H1 (cell line): ENCODE results near the gene ANKRD24.
"Not testable (repeated sequence)": the region's sequence is repeated elsewhere in the genome, so short reads cannot be mapped to it uniquely, and the experiment has no call there.

ENCODE experiments used
- CEBPB ChIP-seq: IDR thresholded peaks from 2 replicates; pipeline ENCODE4 v1.6.1; 2012; ENCODE audit warnings: low read depth, low read length
- CTCF ChIP-seq, 3 experiments: IDR thresholded peaks; 1 replicate in 2 of 3; 2 replicates in 1 of 3; pipeline versions ENCODE4 v1.5.1 to v1.6.1; 2011; ENCODE audit warnings: low read length in 3 of 3, mild to moderate bottlenecking in 3 of 3, inconsistent platforms in 2 of 3, low read depth in 1 of 3, moderate library complexity in 1 of 3; ENCODE audit not compliant: insufficient read depth in 1 of 3; ENCODE audit errors: control extremely low read depth in 1 of 3
- HDAC2 ChIP-seq, 2 experiments: fragments of 300-600 bp in 1 of 2; sonication (generic) in 1 of 2; IDR thresholded peaks; 2 replicates each; pipeline ENCODE4 v1.6.1; 2011 to 2012; ENCODE audit warnings: low read depth in 2 of 2, low read length in 2 of 2, mild to moderate bottlenecking in 2 of 2, moderate library complexity in 2 of 2, borderline replicate concordance in 1 of 2, inconsistent platforms in 1 of 2
- JUN ChIP-seq: IDR thresholded peaks from 2 replicates; pipeline ENCODE4 v1.6.1; 2011; ENCODE audit warnings: low read depth, mild to moderate bottlenecking, improper control_type of control experiment, low read length
- POLR2A ChIP-seq, 2 experiments: IDR thresholded peaks; 1 replicate in 1 of 2; 2 replicates in 1 of 2; pipeline ENCODE4 v1.6.1; 2011; ENCODE audit warnings: low read depth in 2 of 2, low read length in 2 of 2, mild to moderate bottlenecking in 2 of 2; ENCODE audit errors: control extremely low read depth in 1 of 2
- RFX5 ChIP-seq: IDR thresholded peaks from 2 replicates; pipeline ENCODE4 v1.6.1; 2011; ENCODE audit warnings: low read depth, low read length, improper control_type of control experiment, borderline replicate concordance
- RNF2 ChIP-seq: fragments of 200-900, 300-1000 bp; sonication (generic); IDR thresholded peaks from 2 replicates; pipeline ENCODE4 v1.7.1; 2016; ENCODE audit warnings: borderline replicate concordance, low read depth, mild to moderate bottlenecking, antibody characterized with exemption, low read length; ENCODE audit not compliant: poor library complexity, severe bottlenecking; ENCODE audit errors: missing control alignments
- SIN3A ChIP-seq, 2 experiments: IDR thresholded peaks in 1 of 2; conservative IDR thresholded peaks in 1 of 2; 2 replicates each; pipeline ENCODE4 v1.6.1; 2011 to 2012; ENCODE audit warnings: low read length in 2 of 2, improper control_type of control experiment in 1 of 2, low read depth in 1 of 2, mild to moderate bottlenecking in 1 of 2

GRCh38 chr19:4135386-4135785, 47.1 kb upstream of the ANKRD24 start:
- not testable (repeated sequence) for TF ChIP-seq POLR2A (IDR thresholded peaks at IDR 0.05; ENCODE audit: control extremely low read depth in 1 of 2, low read depth in 2 of 2, low read length in 2 of 2); HDAC2 (IDR thresholded peaks at IDR 0.05; ENCODE audit: borderline replicate concordance in 1 of 2, low read depth in 2 of 2, low read length in 2 of 2); SIN3A (conservative IDR thresholded peaks at IDR 0.05 in 1 of 2, IDR thresholded peaks at IDR 0.05 in 1 of 2; ENCODE audit: low read depth in 1 of 2, low read length in 2 of 2); RFX5; CTCF (IDR thresholded peaks at IDR 0.05; ENCODE audit: control extremely low read depth in 1 of 3, insufficient read depth in 1 of 3, low read depth in 1 of 3, low read length in 3 of 3); JUN; CEBPB; RNF2
